H1 (cell line): Measurements from ENCODE around the gene ASH1L. TPM values are rescaled to one million over a fixed set of nuclear protein-coding genes. Genes with fewer than 3 reads are reported as not detected.

Source experiments
- CTCF ChIA-PET: fragments of 300-600 bp; sonication (Branson Sonifier 250); formaldehyde crosslinking; loops from one replicate; lab custom pipeline; 2021; ENCODE audit not compliant: partially characterized antibody; lab: Charles Lee
- POLR2A ChIA-PET: fragments of 300-600 bp; sonication (Branson Sonifier 250); formaldehyde crosslinking; loops from one replicate; lab custom pipeline; 2021; ENCODE audit warnings: inconsistent platforms; ENCODE audit not compliant: partially characterized antibody; lab: Charles Lee
- DNase-seq, 2 experiments: peaks; one replicate each; pipeline versions ENCODE4 v3.0.0 to v3.0.0-alpha.2; 2010 to 2022; ENCODE audit warnings: low spot score in 2 of 2, low read depth in 1 of 2, mixed read lengths in 1 of 2
- FAIRE-seq: peaks from 2 replicates; lab custom pipeline; 2011; peaks lifted over from hg19 to GRCh38; lab: Jason Lieb, UNC
- H2AFZ ChIP-seq: 2 replicates; pipeline ENCODE4 v1.8.1; 2012; ENCODE audit warnings: low read length, inconsistent platforms
- H2AK5ac ChIP-seq: 2 replicates; pipeline ENCODE4 v1.6.1; 2013; ENCODE audit warnings: low read depth, low read length
- H2BK120ac ChIP-seq: replicated peaks from 2 replicates; pipeline ENCODE3; 2013; ENCODE audit warnings: low read depth, low read length, inconsistent platforms
- H2BK12ac ChIP-seq: 2 replicates; pipeline ENCODE4 v1.6.1; 2013; ENCODE audit warnings: low read depth, low read length
- H2BK15ac ChIP-seq: 2 replicates; pipeline ENCODE4 v1.6.1; 2013; ENCODE audit warnings: low read length
- H2BK20ac ChIP-seq: 2 replicates; pipeline ENCODE4 v1.6.1; 2013; ENCODE audit warnings: low read length
- H2BK5ac ChIP-seq: 2 replicates; pipeline ENCODE4 v1.6.1; 2013; ENCODE audit warnings: low read depth, low read length
- H3K14ac ChIP-seq: 2 replicates; pipeline ENCODE4 v1.6.1; 2013; ENCODE audit warnings: inconsistent platforms; ENCODE audit not compliant: insufficient read length
- H3K18ac ChIP-seq: 2 replicates; pipeline ENCODE4 v1.6.1; 2013; ENCODE audit warnings: low read length; ENCODE audit errors: extremely low read depth
- H3K23ac ChIP-seq: 2 replicates; pipeline ENCODE4 v1.6.1; 2013; ENCODE audit warnings: inconsistent platforms; ENCODE audit not compliant: insufficient read length
- H3K23me2 ChIP-seq: 2 replicates; pipeline ENCODE4 v1.6.1; 2013; ENCODE audit warnings: low read depth, low read length
- H3K27ac ChIP-seq: 2 replicates; pipeline ENCODE4 v1.6.1; 2011; ENCODE audit warnings: low read depth, low read length, inconsistent platforms
- H3K27me3 ChIP-seq, 4 experiments: replicated peaks in 1 of 4; 1 replicate in 1 of 4; 2 replicates in 3 of 4; pipeline versions ENCODE4 v1.6.1 to v1.8.1; 2011 to 2013; ENCODE audit warnings: low read length in 3 of 4, mild to moderate bottlenecking in 3 of 4, inconsistent platforms in 2 of 4, mixed read lengths in 2 of 4, moderate library complexity in 1 of 4; ENCODE audit not compliant: control insufficient read depth in 3 of 4, insufficient read depth in 3 of 4; ENCODE audit errors: extremely low read depth in 1 of 4
- H3K36me3 ChIP-seq, 4 experiments: 2 replicates each; pipeline versions ENCODE4 v1.6.1 to v1.8.1; 2011 to 2013; ENCODE audit warnings: mild to moderate bottlenecking in 4 of 4, low read length in 3 of 4, moderate library complexity in 2 of 4, control low read depth in 1 of 4, inconsistent platforms in 1 of 4; ENCODE audit not compliant: insufficient read depth in 4 of 4, control insufficient read depth in 2 of 4
- H3K4ac ChIP-seq: replicated peaks from 2 replicates; pipeline ENCODE3; 2013; ENCODE audit warnings: low read length, low read depth, mixed read lengths, inconsistent platforms; ENCODE audit not compliant: insufficient read length
- H3K4me1 ChIP-seq, 4 experiments: replicated peaks in 1 of 4; 1 replicate in 1 of 4; 2 replicates in 3 of 4; pipeline versions ENCODE4 v1.6.1 to v1.8.1; 2011 to 2013; ENCODE audit warnings: low read length in 3 of 4, inconsistent platforms in 2 of 4, mixed read lengths in 1 of 4; ENCODE audit not compliant: insufficient read depth in 4 of 4, control insufficient read depth in 3 of 4
- H3K4me2 ChIP-seq, 2 experiments: 2 replicates each; pipeline versions ENCODE4 v1.6.1 to v1.8.1; 2011 to 2013; ENCODE audit warnings: low read depth in 2 of 2, low read length in 2 of 2, control low read depth in 1 of 2, inconsistent platforms in 1 of 2, mild to moderate bottlenecking in 1 of 2; ENCODE audit not compliant: insufficient read depth in 1 of 2
- H3K4me3 ChIP-seq, 4 experiments: fragments of 200-600, 300-600 bp in 1 of 4; sonication (generic), shearing (Covaris generic), sonication (Bioruptor Twin) in 1 of 4; 2 replicates each; pipeline versions ENCODE4 v1.5.1 to v1.8.1; 2011 to 2016; ENCODE audit warnings: low read length in 4 of 4, low read depth in 3 of 4, control low read depth in 2 of 4, inconsistent platforms in 2 of 4, mild to moderate bottlenecking in 2 of 4, mixed read lengths in 1 of 4, moderate library complexity in 1 of 4; ENCODE audit not compliant: insufficient read depth in 2 of 4; ENCODE audit errors: extremely low read depth in 1 of 4
- H3K56ac ChIP-seq: replicated peaks from 2 replicates; pipeline ENCODE3; 2013; ENCODE audit warnings: low read depth, mild to moderate bottlenecking, mixed read lengths, low read length, inconsistent platforms; ENCODE audit not compliant: insufficient read length
- H3K79me1 ChIP-seq: 2 replicates; pipeline ENCODE4 v1.6.1; 2013; ENCODE audit warnings: low read depth, low read length, control low read depth
- H3K79me2 ChIP-seq, 2 experiments: 2 replicates each; pipeline versions ENCODE4 v1.6.1 to v1.8.1; 2012 to 2013; ENCODE audit warnings: low read length in 2 of 2, mild to moderate bottlenecking in 2 of 2, inconsistent platforms in 1 of 2; ENCODE audit not compliant: insufficient read depth in 2 of 2, control insufficient read depth in 1 of 2
- H3K9ac ChIP-seq, 4 experiments: replicated peaks in 1 of 4; 1 replicate in 1 of 4; 2 replicates in 3 of 4; pipeline versions ENCODE4 v1.6.1 to v1.8.1; 2011 to 2013; ENCODE audit warnings: low read depth in 3 of 4, low read length in 3 of 4, control low read depth in 2 of 4, mild to moderate bottlenecking in 2 of 4, moderate library complexity in 2 of 4, inconsistent platforms in 1 of 4; ENCODE audit errors: extremely low read depth in 1 of 4
- H3K9me3 ChIP-seq, 2 experiments: 2 replicates each; pipeline versions ENCODE4 v1.6.1 to v1.8.1; 2012 to 2013; ENCODE audit warnings: mild to moderate bottlenecking in 2 of 2, moderate library complexity in 2 of 2, control low read depth in 1 of 2, inconsistent platforms in 1 of 2, low read depth in 1 of 2, low read length in 1 of 2, mixed read lengths in 1 of 2; ENCODE audit not compliant: insufficient read depth in 2 of 2
- H4K20me1 ChIP-seq, 2 experiments: replicated peaks in 1 of 2; 2 replicates each; pipeline versions ENCODE3 to v1.8.1; 2011 to 2013; ENCODE audit warnings: inconsistent platforms in 2 of 2, low read length in 2 of 2, mild to moderate bottlenecking in 1 of 2; ENCODE audit not compliant: insufficient read depth in 2 of 2, control insufficient read depth in 1 of 2
- H4K5ac ChIP-seq: 2 replicates; pipeline ENCODE4 v1.6.1; 2013; ENCODE audit warnings: low read length, low read depth, mixed read lengths, inconsistent platforms; ENCODE audit not compliant: insufficient read length
- H4K8ac ChIP-seq: 2 replicates; pipeline ENCODE4 v1.8.0; 2013; ENCODE audit warnings: mild to moderate bottlenecking, moderate library complexity, low read length, inconsistent platforms; ENCODE audit not compliant: insufficient read depth; ENCODE audit errors: extremely low read depth
- H4K91ac ChIP-seq: replicated peaks from 2 replicates; pipeline ENCODE3; 2013; ENCODE audit warnings: low read length, mixed read lengths, inconsistent platforms; ENCODE audit not compliant: insufficient read length
- BCL11A ChIP-seq, 2 experiments: IDR thresholded peaks; one replicate each; pipeline ENCODE4 v1.6.1; 2011; ENCODE audit warnings: low read depth in 2 of 2, low read length in 2 of 2, mild to moderate bottlenecking in 2 of 2
- CTBP2 ChIP-seq: IDR thresholded peaks from 2 replicates; pipeline ENCODE4 v1.7.0; 2011; ENCODE audit warnings: borderline replicate concordance, mild to moderate bottlenecking, moderate library complexity, mixed read lengths, low read length; ENCODE audit not compliant: insufficient read depth, insufficient read length
- POLR2AphosphoS5 ChIP-seq: IDR thresholded peaks from 2 replicates; pipeline ENCODE4 v1.6.1; 2011; ENCODE audit warnings: low read depth, low read length
- RBBP5 ChIP-seq: IDR thresholded peaks from 2 replicates; pipeline ENCODE4 v1.7.1; 2012; ENCODE audit warnings: low read depth, mild to moderate bottlenecking, inconsistent platforms, low read length, moderate library complexity, borderline replicate concordance
- SP1 ChIP-seq: IDR thresholded peaks from 2 replicates; pipeline ENCODE4 v1.6.1; 2011; ENCODE audit warnings: low read depth, low read length
- TEAD4 ChIP-seq: IDR thresholded peaks from 2 replicates; pipeline ENCODE4 v1.6.1; 2012; ENCODE audit warnings: low read depth, low read length, inconsistent platforms, mixed read lengths
- WGBS, 2 experiments: shearing (Covaris generic) in 1 of 2; methylation state at CpG; one replicate each; pipeline versions ENCODE4 v1.1.6 to v1.1.7; 2013 to 2015; ENCODE audit warnings: low lambda C conversion rate in 2 of 2, mixed read lengths in 2 of 2, inconsistent platforms in 1 of 2, low coverage in 1 of 2, missing lambda C conversion rate in 1 of 2; ENCODE audit not compliant: insufficient replicate concordance in 2 of 2, insufficient coverage in 1 of 2, insufficient read length in 1 of 2; ENCODE audit errors: extremely low coverage in 1 of 2, missing lambda C conversion rate in 1 of 2; 5-methylcytosine and 5-hydroxymethylcytosine counted together
- polyA plus RNA-seq, 7 experiments: library from polyadenylated mRNA; depleted of rRNA in 3 of 7; stranded (reverse) in 5 of 7; unstranded in 2 of 7; fragments of >200 nt in 5 of 7; fragments of 200-250 nt in 2 of 7; gene quantifications; 1 replicate in 5 of 7; 2 replicates in 1 of 7; 4 replicates in 1 of 7; pipeline versions ENCODE4 v1.2.1 to v1.2.3, GENCODE V29; 2011 to 2013; ENCODE audit warnings: missing spikeins in 2 of 7, mixed read lengths in 2 of 7
- total RNA-seq: library from RNA; stranded (reverse); fragmentation: NEBNext Ultra II Directional; extraction: Animal tissue kit (Norgen Biotek cat#: 25700); gene quantifications from 2 replicates; pipeline ENCODE4 v1.2.1, GENCODE V29; 2021

Gene ASH1L
- total and polyA plus RNA-seq, 2 of the 8 experiments (the other 6 are each of a cell fraction or from before 2014, with no cell fraction given), result 7.5 to 27.6 TPM

GRCh38 chr1:155608888-155609225 lies 46.3 kb upstream of the ASH1L start:
- FAIRE-seq (no peak), DNase-seq (no peak)
- Histone ChIP-seq H3K4me2 (no peak overlapping the region; a peak in 1 of 4 replicates), H4K91ac (no peak overlapping the region), H2BK20ac (no peak overlapping the region), H3K23me2 (0 out of 2 replicates have a peak, but pooled peaks cover 2% of the 10 kb centered on the region), H2BK15ac (no peak overlapping the region), H2AK5ac (no peak overlapping the region), H3K27ac (no peak overlapping the region), H2AFZ (no peak overlapping the region), H2BK5ac (no peak overlapping the region), H4K20me1 (no peaks in the 10 kb centered on the region), H3K18ac (no peak overlapping the region), H4K5ac (no peak overlapping the region), H3K56ac (no peak overlapping the region), H2BK120ac (no peak overlapping the region), H2BK12ac (no peak overlapping the region), H3K23ac (no peak overlapping the region), H3K4me1 (no peaks in the 10 kb centered on the region), H3K27me3 (no peaks in the 10 kb centered on the region), H3K79me2 (no peaks in the 10 kb centered on the region), H3K36me3 (peaks cover 2 to 13% (median 11%) of the 10 kb centered on the region in 4 experiments; a peak in 6 of 8 replicates), H3K4me3 (no peak overlapping the region), H3K9ac (no peak overlapping the region), H4K8ac (no peak overlapping the region), H3K9me3 (no peaks in the 10 kb centered on the region), H3K14ac (no peak overlapping the region), H3K4ac (no peak overlapping the region), H3K79me1 (no peaks in the 10 kb centered on the region)
- ChIA-PET CTCF (no interaction called here), POLR2A (interaction anchor here (1.0 kb wide), 1 partner anchor 10 kb away, joined by 3 read pairs; no protein-coding TSS in a partner anchor)
- 97% methylated on average over 9 of the region's 9 CpGs; no CpG with 5 or more reads in 1 of the 2 experiments for WGBS, 2 experiments
- TF ChIP-seq TEAD4 (no peak), RBBP5 (no peak), BCL11A (IDR thresholded peaks at IDR 0.05; ENCODE audit: low read depth in 2 of 2, low read length in 2 of 2) (no peak), CTBP2 (no peak), POLR2AphosphoS5 (no peak), SP1 (no peak)
